Measurements from ENCODE around the gene C19orf33.

GRCh38 chr19:38277969-38278680 lies 25.9 kb upstream of the C19orf33 start:
- no peak for TF ChIP-seq CTCF (IDR thresholded peaks at IDR 0.05)
- TF ChIP-seq POLR2A (IDR thresholded peaks at IDR 0.05), result no peak

All from esophagus squamous epithelium (tissue), 4 donors.